GM19452 (cell line): ENCODE measurements around the gene USP17L11.
"Not testable (repeated sequence)": the region's sequence is repeated elsewhere in the genome, so short reads cannot be mapped to it uniquely, and the experiment has no call there.

Source experiments
- ATAC-seq: cut with Tn5 transposase; IDR thresholded peaks from one replicate; pipeline ENCODE4 v1.9.1; 2021; ENCODE audit not compliant: unreplicated experiment

The USP17L11 gene, protein sequence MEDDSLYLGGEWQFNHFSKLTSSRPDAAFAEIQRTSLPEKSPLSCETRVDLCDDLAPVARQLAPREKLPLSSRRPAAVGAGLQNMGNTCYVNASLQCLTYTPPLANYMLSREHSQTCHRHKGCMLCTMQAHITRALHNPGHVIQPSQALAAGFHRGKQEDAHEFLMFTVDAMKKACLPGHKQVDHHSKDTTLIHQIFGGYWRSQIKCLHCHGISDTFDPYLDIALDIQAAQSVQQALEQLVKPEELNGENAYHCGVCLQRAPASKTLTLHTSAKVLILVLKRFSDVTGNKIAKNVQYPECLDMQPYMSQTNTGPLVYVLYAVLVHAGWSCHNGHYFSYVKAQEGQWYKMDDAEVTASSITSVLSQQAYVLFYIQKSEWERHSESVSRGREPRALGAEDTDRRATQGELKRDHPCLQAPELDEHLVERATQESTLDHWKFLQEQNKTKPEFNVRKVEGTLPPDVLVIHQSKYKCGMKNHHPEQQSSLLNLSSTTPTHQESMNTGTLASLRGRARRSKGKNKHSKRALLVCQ

DNA sequence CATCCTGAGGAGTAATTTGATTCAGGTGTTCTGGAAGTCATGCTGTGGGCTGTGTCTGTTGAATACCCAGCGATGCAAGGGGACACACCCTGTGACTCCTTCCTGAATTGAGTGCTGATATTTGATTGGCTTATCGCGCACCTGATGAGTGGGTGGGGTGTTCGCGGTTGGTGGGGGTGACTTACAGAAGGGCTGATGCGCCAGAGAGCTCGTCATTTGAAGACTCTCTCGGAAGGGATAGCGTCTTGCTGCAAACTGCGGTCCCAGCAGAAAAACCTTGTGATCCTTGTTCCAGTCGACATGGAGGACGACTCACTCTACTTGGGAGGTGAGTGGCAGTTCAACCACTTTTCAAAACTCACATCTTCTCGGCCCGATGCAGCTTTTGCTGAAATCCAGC lies at the start of gene USP17L11:
Gene USP17L11 (plus strand): TSS at position 301 of the 400 bp plus-strand sequence. CDS start 0 bp downstream, at position 301.
- not testable (repeated sequence) for ATAC-seq

DNA sequence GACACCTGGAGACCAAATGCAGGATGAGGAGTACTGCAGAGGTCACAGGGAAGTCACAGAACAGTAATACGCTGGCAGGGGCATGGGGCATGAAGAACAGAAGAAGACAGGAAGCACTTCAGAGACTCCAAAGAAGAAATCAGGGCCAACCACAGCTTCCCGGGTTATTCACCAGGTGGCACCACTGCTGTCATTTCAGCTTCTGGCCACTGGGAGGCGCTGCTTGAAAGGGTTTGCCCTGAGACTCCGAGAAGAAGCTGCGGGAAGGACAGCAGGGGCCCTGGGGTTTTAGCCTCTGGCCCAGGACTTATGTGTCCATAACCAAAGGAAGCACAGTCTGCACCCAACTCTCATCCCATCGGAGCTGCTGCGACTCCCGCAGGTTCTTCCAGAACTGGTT lies 49.2 kb upstream of the USP17L11 start:
- ATAC-seq, result not testable (repeated sequence)

DNA sequence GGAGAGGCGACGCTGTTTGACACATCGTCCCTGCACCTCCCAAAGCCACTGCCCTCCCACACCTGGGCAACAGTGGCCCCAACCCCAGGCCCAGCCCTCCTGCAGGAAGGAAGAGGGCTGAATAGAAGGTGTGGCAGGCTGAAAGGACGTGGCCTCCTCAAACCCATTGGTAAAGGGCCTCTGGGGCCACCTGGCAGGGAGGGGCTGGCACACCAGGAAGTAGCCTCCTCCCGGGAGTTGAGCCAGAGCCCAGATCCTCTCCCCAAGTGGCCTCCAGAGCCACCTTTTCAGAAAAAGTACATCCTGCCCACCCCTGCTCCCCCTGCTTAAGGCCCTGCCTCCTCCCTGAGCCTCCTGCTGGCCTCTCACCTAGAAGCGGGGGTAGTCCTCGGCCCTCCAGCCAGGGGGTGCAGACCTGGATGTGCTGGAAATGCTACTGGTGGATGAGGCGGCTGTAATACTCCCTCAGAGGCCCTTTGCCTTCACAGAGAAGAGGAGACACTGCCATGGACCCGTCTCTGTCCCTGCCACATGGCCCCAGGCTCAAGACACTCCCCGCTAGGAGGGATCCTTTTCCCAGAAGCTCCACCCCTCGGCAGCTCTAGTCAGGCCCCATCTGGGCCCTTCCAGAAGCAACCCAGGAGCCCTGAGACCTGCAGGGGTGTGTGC lies 45.3 kb upstream of the USP17L11 start, which contains the start of gene FAM90A26:
Gene FAM90A26 (plus strand): TSS at position 619 of the 669 bp plus-strand sequence. CDS start 2,764 bp downstream, outside the sequence.
- ATAC-seq, result not testable (repeated sequence)

DNA sequence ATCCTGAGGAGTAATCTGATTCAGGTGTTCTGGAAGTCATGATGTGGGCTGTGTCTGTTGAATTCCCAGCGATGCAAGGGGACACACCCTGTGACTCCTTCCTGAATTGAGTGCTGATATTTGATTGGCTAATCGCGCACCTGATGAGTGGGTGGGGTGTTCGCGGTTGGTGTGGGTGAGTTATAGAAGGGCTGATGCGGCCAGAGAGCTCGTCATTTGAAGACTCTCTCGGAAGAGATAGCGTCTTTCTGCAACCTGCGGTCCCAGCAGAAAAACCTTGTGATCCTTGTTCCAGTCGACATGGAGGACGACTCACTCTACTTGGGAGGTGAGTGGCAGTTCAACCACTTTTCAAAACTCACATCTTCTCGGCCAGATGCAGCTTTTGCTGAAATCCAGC lies 4.8 kb upstream of the USP17L11 start, which contains the start of gene USP17L10:
Gene USP17L10 (plus strand): TSS at position 301 of the 400 bp plus-strand sequence. CDS start 0 bp downstream, at position 301.
- ATAC-seq, result not testable (repeated sequence)

DNA sequence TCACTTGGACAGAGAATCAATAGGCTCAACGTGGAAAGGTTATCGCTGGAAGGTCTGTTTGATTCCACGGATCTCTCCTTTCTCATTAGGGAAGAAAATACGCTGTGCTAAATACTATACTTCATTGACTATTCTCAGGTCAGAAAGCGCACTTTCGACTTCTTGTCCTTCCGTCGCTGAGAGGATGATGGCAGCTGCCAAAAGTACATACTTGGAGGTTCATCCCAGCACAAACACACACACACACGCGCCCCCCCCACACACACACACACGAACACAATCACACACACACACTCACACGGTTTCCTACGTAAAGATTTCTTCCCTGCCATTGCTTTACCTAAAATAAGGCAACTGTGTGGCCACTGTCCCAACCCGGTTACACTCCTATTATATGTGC lies 504 bp upstream of the USP17L11 start:
- ATAC-seq, result not testable (repeated sequence)

DNA sequence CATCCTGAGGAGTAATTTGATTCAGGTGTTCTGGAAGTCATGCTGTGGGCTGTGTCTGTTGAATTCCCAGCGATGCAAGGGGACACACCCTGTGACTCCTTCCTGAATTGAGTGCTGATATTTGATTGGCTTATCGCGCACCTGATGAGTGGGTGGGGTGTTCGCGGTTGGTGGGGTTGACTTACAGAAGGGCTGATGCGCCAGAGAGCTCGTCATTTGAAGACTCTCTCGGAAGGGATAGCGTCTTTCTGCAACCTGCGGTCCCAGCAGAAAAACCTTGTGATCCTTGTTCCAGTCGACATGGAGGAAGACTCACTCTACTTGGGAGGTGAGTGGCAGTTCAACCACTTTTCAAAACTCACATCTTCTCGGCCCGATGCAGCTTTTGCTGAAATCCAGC lies 4.6 kb downstream of the USP17L11 start, which contains the start of gene USP17L12:
Gene USP17L12 (plus strand): TSS at position 301 of the 400 bp plus-strand sequence. CDS start 0 bp downstream, at position 301.
- not testable (repeated sequence) for ATAC-seq

DNA sequence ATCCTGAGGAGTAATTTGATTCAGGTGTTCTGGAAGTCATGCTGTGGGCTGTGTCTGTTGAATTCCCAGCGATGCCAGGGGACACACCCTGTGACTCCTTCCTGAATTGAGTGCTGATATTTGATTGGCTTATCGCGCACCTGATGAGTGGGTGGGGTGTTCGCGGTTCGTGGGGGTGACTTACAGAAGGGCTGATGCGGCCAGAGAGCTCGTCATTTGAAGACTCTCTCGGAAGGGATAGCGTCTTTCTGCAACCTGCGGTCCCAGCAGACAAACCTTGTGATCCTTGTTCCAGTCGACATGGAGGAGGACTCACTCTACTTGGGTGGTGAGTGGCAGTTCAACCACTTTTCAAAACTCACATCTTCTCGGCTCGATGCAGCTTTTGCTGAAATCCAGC lies 9.4 kb downstream of the USP17L11 start, which contains the start of gene USP17L13:
Gene USP17L13 (plus strand): TSS at position 301 of the 400 bp plus-strand sequence. CDS start 0 bp downstream, at position 301.
- not testable (repeated sequence) for ATAC-seq

DNA sequence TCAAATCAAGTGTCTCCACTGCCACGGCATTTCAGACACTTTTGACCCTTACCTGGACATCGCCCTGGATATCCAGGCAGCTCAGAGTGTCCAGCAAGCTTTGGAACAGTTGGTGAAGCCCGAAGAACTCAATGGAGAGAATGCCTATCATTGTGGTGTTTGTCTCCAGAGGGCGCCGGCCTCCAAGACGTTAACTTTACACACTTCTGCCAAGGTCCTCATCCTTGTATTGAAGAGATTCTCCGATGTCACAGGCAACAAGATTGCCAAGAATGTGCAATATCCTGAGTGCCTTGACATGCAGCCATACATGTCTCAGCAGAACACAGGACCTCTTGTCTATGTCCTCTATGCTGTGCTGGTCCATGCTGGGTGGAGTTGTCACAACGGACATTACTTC lies 15.0 kb downstream of the USP17L11 start:
- ATAC-seq, result not testable (repeated sequence)

DNA sequence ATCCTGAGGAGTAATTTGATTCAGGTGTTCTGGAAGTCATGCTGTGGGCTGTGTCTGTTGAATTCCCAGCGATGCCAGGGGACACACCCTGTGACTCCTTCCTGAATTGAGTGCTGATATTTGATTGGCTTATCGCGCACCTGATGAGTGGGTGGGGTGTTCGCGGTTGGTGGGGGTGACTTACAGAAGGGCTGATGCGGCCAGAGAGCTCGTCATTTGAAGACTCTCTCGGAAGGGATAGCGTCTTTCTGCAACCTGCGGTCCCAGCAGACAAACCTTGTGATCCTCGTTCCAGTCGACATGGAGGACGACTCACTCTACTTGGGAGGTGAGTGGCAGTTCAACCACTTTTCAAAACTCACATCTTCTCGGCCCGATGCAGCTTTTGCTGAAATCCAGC lies 18.9 kb downstream of the USP17L11 start, which contains the start of gene USP17L15:
Gene USP17L15 (plus strand): TSS at position 301 of the 400 bp plus-strand sequence. CDS start 0 bp downstream, at position 301.
- not testable (repeated sequence) for ATAC-seq

DNA sequence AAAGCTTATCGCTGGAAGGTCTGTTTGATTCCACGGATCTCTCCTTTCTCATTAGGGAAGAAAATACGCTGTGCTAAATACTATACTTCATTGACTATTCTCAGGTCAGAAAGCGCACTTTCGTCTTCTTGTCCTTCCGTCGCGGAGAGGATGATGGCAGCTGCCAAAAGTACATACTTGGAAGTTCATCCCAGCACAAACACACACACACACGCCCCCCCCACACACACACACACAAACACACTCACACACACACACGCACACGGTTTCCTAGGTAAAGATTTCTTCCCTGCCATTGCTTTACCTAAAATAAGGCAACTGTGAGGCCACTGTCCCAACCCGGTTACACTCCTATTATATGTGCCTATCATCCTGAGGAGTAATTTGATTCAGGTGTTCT lies 23.3 kb downstream of the USP17L11 start:
- not testable (repeated sequence) for ATAC-seq

DNA sequence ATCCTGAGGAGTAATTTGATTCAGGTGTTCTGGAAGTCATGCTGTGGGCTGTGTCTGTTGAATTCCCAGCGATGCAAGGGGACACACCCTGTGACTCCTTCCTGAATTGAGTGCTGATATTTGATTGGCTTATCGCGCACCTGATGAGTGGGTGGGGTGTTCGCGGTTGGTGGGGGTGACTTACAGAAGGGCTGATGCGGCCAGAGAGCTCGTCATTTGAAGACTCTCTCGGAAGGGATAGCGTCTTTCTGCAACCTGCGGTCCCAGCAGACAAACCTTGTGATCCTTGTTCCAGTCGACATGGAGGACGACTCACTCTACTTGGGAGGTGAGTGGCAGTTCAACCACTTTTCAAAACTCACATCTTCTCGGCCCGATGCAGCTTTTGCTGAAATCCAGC lies 28.4 kb downstream of the USP17L11 start, which contains the start of gene USP17L17:
Gene USP17L17 (plus strand): TSS at position 301 of the 400 bp plus-strand sequence. CDS start 0 bp downstream, at position 301.
- not testable (repeated sequence) for ATAC-seq

DNA sequence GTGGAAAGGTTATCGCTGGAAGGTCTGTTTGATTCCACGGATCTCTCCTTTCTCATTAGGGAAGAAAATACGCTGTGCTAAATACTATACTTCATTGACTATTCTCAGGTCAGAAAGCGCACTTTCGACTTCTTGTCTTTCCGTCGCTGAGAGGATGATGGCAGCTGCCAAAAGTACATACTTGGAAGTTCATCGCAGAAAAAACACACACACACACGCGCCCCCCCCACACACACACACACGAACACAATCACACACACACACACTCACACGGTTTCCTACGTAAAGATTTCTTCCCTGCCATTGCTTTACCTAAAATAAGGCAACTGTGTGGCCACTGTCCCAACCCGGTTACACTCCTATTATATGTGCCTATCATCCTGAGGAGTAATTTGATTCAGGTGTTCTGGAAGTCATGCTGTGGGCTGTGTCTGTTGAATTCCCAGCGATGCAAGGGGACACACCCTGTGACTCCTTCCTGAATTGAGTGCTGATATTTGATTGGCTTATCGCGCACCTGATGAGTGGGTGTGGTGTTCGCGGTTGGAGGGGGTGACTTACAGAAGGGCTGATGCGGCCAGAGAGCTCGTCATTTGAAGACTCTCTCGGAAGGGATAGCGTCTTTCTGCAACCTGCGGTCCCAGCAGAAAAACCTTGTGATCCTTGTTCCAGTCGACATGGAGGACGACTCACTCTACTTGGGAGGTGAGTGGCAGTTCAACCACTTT lies 32.9 kb downstream of the USP17L11 start, which contains the start of gene USP17L18:
Gene USP17L18 (plus strand): TSS at position 678 of the 728 bp plus-strand sequence. CDS start 0 bp downstream, at position 678.
- ATAC-seq, result not testable (repeated sequence)

DNA sequence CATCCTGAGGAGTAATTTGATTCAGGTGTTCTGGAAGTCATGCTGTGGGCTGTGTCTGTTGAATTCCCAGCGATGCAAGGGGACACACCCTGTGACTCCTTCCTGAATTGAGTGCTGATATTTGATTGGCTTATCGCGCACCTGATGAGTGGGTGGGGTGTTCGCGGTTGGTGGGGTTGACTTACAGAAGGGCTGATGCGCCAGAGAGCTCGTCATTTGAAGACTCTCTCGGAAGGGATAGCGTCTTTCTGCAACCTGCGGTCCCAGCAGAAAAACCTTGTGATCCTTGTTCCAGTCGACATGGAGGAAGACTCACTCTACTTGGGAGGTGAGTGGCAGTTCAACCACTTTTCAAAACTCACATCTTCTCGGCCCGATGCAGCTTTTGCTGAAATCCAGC lies 37.9 kb downstream of the USP17L11 start, which contains the start of gene USP17L19:
Gene USP17L19 (plus strand): TSS at position 301 of the 400 bp plus-strand sequence. CDS start 0 bp downstream, at position 301.
- not testable (repeated sequence) for ATAC-seq

DNA sequence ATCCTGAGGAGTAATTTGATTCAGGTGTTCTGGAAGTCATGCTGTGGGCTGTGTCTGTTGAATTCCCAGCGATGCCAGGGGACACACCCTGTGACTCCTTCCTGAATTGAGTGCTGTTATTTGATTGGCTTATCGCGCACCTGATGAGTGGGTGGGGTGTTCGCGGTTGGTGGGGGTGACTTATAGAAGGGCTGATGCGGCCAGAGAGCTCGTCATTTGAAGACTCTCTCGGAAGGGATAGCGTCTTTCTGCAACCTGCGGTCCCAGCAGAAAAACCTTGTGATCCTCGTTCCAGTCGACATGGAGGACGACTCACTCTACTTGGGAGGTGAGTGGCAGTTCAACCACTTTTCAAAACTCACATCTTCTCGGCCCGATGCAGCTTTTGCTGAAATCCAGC lies 42.6 kb downstream of the USP17L11 start, which contains the start of gene USP17L20:
Gene USP17L20 (plus strand): TSS at position 301 of the 400 bp plus-strand sequence. CDS start 0 bp downstream, at position 301.
- not testable (repeated sequence) for ATAC-seq

DNA sequence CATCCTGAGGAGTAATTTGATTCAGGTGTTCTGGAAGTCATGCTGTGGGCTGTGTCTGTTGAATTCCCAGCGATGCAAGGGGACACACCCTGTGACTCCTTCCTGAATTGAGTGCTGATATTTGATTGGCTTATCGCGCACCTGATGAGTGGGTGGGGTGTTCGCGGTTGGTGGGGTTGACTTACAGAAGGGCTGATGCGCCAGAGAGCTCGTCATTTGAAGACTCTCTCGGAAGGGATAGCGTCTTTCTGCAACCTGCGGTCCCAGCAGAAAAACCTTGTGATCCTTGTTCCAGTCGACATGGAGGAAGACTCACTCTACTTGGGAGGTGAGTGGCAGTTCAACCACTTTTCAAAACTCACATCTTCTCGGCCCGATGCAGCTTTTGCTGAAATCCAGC lies 47.4 kb downstream of the USP17L11 start, which contains the start of gene USP17L21:
Gene USP17L21 (plus strand): TSS at position 301 of the 400 bp plus-strand sequence. CDS start 0 bp downstream, at position 301.
- not testable (repeated sequence) for ATAC-seq
